ENCODE data around the gene MTHFR. TPM values are rescaled to one million over a fixed set of nuclear protein-coding genes. Genes with fewer than 3 reads are reported as not detected.

MTHFR gene
- total RNA-seq, 1 experiment from 2014 or later = 18.2 TPM

DNA sequence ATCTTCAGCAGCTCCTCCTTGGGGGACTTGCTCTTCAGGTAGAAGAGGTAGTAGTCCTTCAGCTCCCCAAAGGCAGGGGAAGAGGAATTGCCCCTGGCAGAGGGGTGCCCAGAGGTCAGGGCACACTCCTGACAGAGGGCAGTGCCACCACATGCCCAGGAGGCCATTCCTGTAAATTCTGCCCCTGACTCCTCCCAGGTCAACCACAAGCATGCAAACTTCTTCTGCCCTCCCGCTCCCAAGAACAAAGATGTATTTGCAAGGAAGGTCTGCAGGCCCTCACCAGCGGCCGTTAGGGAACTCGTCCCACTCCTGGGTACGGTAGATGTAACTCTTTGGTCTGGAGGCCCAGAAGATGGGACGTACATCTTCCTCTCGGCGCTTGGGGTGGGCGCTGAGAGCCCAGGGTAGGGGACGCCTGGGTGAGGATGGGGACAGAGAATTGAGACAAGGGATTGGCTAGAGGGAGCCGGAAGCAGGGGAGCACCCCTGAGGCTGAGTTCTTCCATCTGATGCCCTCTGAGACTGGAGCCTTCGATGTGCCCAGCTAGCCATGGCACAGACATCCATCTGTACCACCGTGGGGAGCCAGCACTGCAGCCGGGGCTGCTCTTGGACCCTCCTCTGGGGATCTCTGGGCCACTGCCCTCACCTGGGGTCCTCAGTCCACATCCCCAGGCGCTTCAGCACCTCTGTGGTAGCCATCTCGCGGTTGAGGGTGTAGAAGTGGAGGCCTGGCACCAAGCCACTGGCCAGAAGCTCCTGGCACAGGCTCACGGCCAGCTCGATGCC is 11.1 kb downstream of the MTHFR start:
- Histone ChIP-seq H2AFZ (ENCODE audit: low read length) (no peak overlapping the region), H3K4me1 (ENCODE audit: insufficient read depth, low read length) (no peaks in the 10 kb centered on the region), H3K56ac (ENCODE audit: insufficient read length, low read depth, low read length) (no peak overlapping the region), H3K14ac (ENCODE audit: insufficient read depth, low read length) (no peak overlapping the region), H2BK15ac (ENCODE audit: low read depth, low read length) (no peak overlapping the region), H2AK5ac (ENCODE audit: insufficient read length, low read length) (no peak overlapping the region), H3K9ac (ENCODE audit: extremely low read depth, insufficient read length, low read length) (no peak overlapping the region), H3K27me3 (ENCODE audit: insufficient read depth, low read length) (no peaks in the 10 kb centered on the region), H2BK120ac (ENCODE audit: low read depth, low read length, poor library complexity, severe bottlenecking) (no peak overlapping the region), H3K23ac (ENCODE audit: insufficient read length, low read depth, low read length) (no peak overlapping the region), H3K4me2 (ENCODE audit: insufficient read depth, insufficient read length, low read length) (no peak overlapping the region), H3K79me1 (ENCODE audit: insufficient read depth, low read depth, low read length, poor library complexity, severe bottlenecking) (no peaks in the 10 kb centered on the region), H4K91ac (ENCODE audit: insufficient read length, low read depth, low read length) (no peak overlapping the region), H3T11ph (ENCODE audit: low read length) (no peak overlapping the region), H3K4ac (ENCODE audit: low read depth, low read length) (no peak overlapping the region), H4K5ac (ENCODE audit: insufficient read length, low read depth, low read length) (no peak overlapping the region), H4K20me1 (ENCODE audit: control insufficient read depth, insufficient read depth, insufficient read length) (no peaks in the 10 kb centered on the region), H2BK20ac (ENCODE audit: low read depth, low read length, poor library complexity, severe bottlenecking) (no peak overlapping the region), H4K8ac (replicated peaks; ENCODE audit: insufficient read length, low read depth, low read length) (no peak overlapping the region), H2BK12ac (ENCODE audit: insufficient read length, low read depth, low read length) (no peak overlapping the region), H3K9me3 (ENCODE audit: control insufficient read depth, low read depth, low read length) (no peaks in the 10 kb centered on the region), H3K27ac (ENCODE audit: insufficient read length, low read depth, low read length) (no peak overlapping the region), H2BK5ac (ENCODE audit: insufficient read length, low read length) (no peak overlapping the region), H3K23me2 (ENCODE audit: insufficient read length, low read depth, low read length, poor library complexity, severe bottlenecking) (no peaks in the 10 kb centered on the region), H3K18ac (ENCODE audit: insufficient read length, low read depth, low read length) (no peak overlapping the region), H3K79me2 (ENCODE audit: insufficient read depth, low read length) (no peaks in the 10 kb centered on the region)
- H3K4me1 Mint-ChIP-seq = no peaks in the 10 kb centered on the region
- no peaks in the 10 kb centered on the region for H3K9me3 Mint-ChIP-seq
- no peak overlapping the region; a peak in 1 of 5 replicates for H3K4me3 Mint-ChIP-seq
- no peaks in the 10 kb centered on the region for H3K27me3 Mint-ChIP-seq (ENCODE audit: low read depth)
- DNase-seq = no peak
- no CpG with 5 or more reads among the region's 19 CpGs for WGBS (ENCODE audit: extremely low coverage, insufficient read length, low lambda C conversion rate)
- H3K36me3 Mint-ChIP-seq (ENCODE audit: insufficient read depth in 1 of 3, low read depth in 3 of 3) = peaks cover 12 to 52% (median 40%) of the 10 kb centered on the region in 3 experiments; a peak in 6 of 7 replicates
- TF ChIP-seq, protein P1, sequence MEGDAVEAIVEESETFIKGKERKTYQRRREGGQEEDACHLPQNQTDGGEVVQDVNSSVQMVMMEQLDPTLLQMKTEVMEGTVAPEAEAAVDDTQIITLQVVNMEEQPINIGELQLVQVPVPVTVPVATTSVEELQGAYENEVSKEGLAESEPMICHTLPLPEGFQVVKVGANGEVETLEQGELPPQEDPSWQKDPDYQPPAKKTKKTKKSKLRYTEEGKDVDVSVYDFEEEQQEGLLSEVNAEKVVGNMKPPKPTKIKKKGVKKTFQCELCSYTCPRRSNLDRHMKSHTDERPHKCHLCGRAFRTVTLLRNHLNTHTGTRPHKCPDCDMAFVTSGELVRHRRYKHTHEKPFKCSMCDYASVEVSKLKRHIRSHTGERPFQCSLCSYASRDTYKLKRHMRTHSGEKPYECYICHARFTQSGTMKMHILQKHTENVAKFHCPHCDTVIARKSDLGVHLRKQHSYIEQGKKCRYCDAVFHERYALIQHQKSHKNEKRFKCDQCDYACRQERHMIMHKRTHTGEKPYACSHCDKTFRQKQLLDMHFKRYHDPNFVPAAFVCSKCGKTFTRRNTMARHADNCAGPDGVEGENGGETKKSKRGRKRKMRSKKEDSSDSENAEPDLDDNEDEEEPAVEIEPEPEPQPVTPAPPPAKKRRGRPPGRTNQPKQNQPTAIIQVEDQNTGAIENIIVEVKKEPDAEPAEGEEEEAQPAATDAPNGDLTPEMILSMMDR (conservative IDR thresholded peaks at IDR 0.05) = no peak
- peak overlapping the region in 1 of 3 experiments; percentile 44; a peak in 1 of 7 replicates for H3K27ac Mint-ChIP-seq
